Thoracic aorta (tissue), 2 donors: ENCODE data around the gene PSMA7. TPM values are rescaled to one million over a fixed set of nuclear protein-coding genes. Genes with fewer than 3 reads are reported as not detected.

Experiments used
- ATAC-seq: fragments of 150-250 bp; one replicate; pipeline ENCODE4 v1.8.0; 2017; ENCODE audit warnings: low read depth; ENCODE audit not compliant: insufficient number of reproducible peaks, low FRiP score
- DNase-seq: peaks from one replicate; pipeline ENCODE4 v3.0.0-alpha.2; 2020; ENCODE audit warnings: low spot score
- H3K27ac ChIP-seq, 2 donors: fragments of 200-600 bp; sonication (generic); 1 replicate in 1 of 2; 2 replicates in 1 of 2; pipeline ENCODE4 v1.5.1; 2016; ENCODE audit warnings: mild to moderate bottlenecking in 2 of 2, moderate library complexity in 2 of 2
- H3K27me3 ChIP-seq: fragments of 200-600 bp; sonication (generic); replicated peaks from 2 replicates; pipeline ENCODE4 v1.6.0; 2016; ENCODE audit warnings: mild to moderate bottlenecking; ENCODE audit not compliant: insufficient read depth
- H3K36me3 ChIP-seq: fragments of 200-600 bp; sonication (generic); one replicate; pipeline ENCODE4 v1.5.1; 2016
- H3K4me1 ChIP-seq, 2 donors: fragments of 200-600 bp; sonication (generic); 1 replicate in 1 of 2; 2 replicates in 1 of 2; pipeline versions ENCODE4 v1.5.1 to v1.6.0; 2016; ENCODE audit warnings: low read depth in 2 of 2, mild to moderate bottlenecking in 1 of 2; ENCODE audit not compliant: control insufficient read depth in 1 of 2
- H3K4me3 ChIP-seq: fragments of 200-600 bp; sonication (generic); 2 replicates; pipeline ENCODE4 v1.5.1; 2016; ENCODE audit warnings: mild to moderate bottlenecking
- H3K9me3 ChIP-seq: fragments of 200-600 bp; sonication (generic); 2 replicates; pipeline ENCODE4 v1.5.1; 2016
- total RNA-seq, 2 donors: library from RNA; depleted of rRNA; stranded (reverse); fragments of >200 nt; gene quantifications; one replicate each; pipeline versions ENCODE4 v1.1.0 to v1.2.3, GENCODE V29; 2016
- TF ChIP-seq, protein P1 (sequence below): fragments of 200-600 bp; sonication (generic); IDR thresholded peaks from one replicate; pipeline ENCODE4 v1.5.1; 2019; ENCODE audit warnings: antibody characterized with exemption

Gene PSMA7
- total RNA-seq, 2 donors from 2014 or later: 185 to 228 TPM

GRCh38 chr20:62135573-62136266 is 7.5 kb downstream of the PSMA7 start:
- DNase-seq: no peak
- Histone ChIP-seq H3K4me3 (no peak overlapping the region), H3K36me3 (peaks cover 64% of the 10 kb centered on the region), H3K4me1 (peaks cover 1 to 8% of the 10 kb centered on the region in 2 donors), H3K9me3 (no peaks in the 10 kb centered on the region), H3K27ac (no peak overlapping the region), H3K27me3 (no peaks in the 10 kb centered on the region)
- no peak for ATAC-seq
- TF ChIP-seq, protein P1, sequence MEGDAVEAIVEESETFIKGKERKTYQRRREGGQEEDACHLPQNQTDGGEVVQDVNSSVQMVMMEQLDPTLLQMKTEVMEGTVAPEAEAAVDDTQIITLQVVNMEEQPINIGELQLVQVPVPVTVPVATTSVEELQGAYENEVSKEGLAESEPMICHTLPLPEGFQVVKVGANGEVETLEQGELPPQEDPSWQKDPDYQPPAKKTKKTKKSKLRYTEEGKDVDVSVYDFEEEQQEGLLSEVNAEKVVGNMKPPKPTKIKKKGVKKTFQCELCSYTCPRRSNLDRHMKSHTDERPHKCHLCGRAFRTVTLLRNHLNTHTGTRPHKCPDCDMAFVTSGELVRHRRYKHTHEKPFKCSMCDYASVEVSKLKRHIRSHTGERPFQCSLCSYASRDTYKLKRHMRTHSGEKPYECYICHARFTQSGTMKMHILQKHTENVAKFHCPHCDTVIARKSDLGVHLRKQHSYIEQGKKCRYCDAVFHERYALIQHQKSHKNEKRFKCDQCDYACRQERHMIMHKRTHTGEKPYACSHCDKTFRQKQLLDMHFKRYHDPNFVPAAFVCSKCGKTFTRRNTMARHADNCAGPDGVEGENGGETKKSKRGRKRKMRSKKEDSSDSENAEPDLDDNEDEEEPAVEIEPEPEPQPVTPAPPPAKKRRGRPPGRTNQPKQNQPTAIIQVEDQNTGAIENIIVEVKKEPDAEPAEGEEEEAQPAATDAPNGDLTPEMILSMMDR: no peak

GRCh38 chr20:62134735-62135231 is 8.4 kb downstream of the PSMA7 start:
- H3K4me1 ChIP-seq: no peaks in the 10 kb centered on the region
- no peak overlapping the region for H3K4me3 ChIP-seq
- H3K27me3 ChIP-seq: no peaks in the 10 kb centered on the region
- TF ChIP-seq, protein P1: no peak
- no peaks in the 10 kb centered on the region for H3K9me3 ChIP-seq
- H3K27ac ChIP-seq: no peak overlapping the region
- DNase-seq: no peak
- no peak for ATAC-seq
- peaks cover 67% of the 10 kb centered on the region for H3K36me3 ChIP-seq

DNA sequence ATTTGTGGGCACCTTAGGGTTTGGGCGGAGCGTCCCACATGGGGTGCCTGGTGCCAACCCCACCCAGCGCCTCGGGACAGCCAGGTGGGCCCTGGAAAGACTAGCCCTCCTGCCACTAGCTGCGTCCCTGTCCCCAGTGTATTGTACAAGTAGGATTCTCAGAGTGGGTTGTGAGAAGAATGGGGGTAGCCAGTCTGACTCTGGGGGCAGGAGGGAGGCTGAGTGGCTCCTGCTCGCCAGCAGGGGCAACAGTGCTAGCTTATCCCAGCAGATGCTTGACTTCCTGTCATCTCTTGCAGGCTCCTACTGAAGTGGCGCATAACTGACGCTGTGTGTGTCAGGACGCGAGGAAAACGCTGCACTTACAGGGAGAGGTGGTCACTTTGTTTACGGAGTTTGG is 9.3 kb downstream of the PSMA7 start:
- no peak overlapping the region for H3K27ac ChIP-seq
- H3K4me3 ChIP-seq: no peak overlapping the region
- ATAC-seq (no peak), DNase-seq (no peak)
- H3K9me3 ChIP-seq: no peaks in the 10 kb centered on the region
- H3K27me3 ChIP-seq: no peaks in the 10 kb centered on the region
- TF ChIP-seq, protein P1: no peak
- H3K4me1 ChIP-seq: no peaks in the 10 kb centered on the region
- peaks cover 67% of the 10 kb centered on the region for H3K36me3 ChIP-seq

- ATAC-seq (no peak), DNase-seq (no peak)
- H3K9me3 ChIP-seq: no peaks in the 10 kb centered on the region
- H3K36me3 ChIP-seq: peaks cover 67% of the 10 kb centered on the region
- H3K27ac ChIP-seq: peak overlapping the region in 1 of 2 donors; percentile 44
- H3K27me3 ChIP-seq: no peaks in the 10 kb centered on the region
- H3K4me3 ChIP-seq: no peak overlapping the region
- no peaks in the 10 kb centered on the region for H3K4me1 ChIP-seq
- TF ChIP-seq, protein P1: no peak
Measured at GRCh38 chr20:62133051-62133845, 9.9 kb downstream of the PSMA7 start.

DNA sequence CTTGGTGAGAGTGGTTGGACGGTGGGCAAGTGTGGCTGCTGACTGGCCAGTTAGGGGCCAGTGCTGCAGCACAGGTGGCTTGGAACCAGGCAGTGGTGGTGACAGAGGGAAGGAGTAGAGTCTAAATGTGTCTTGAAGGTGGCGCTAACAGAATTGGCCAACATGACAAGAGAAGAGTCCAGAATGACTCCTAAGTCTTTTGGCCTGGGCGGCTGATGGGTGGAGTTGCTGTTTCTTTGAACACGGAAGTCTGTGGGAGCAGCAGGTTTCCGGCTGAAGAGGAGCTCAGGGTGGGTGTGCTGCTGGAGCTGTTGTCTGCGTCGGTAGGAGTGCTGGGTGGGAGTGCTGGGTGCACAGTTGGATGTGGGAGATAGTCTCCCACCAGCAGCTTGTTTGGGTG is 10.8 kb downstream of the PSMA7 start:
- ATAC-seq: no peak

More for the DNA sequence above, 10.8 kb downstream of the PSMA7 start:
- Histone ChIP-seq H3K4me1 (no peaks in the 10 kb centered on the region), H3K27ac (peak overlapping the region in 1 of 2 donors; percentile 44), H3K4me3 (no peak overlapping the region), H3K9me3 (no peaks in the 10 kb centered on the region), H3K27me3 (no peaks in the 10 kb centered on the region), H3K36me3 (peaks cover 67% of the 10 kb centered on the region)
- DNase-seq: no peak
- TF ChIP-seq, protein P1: no peak
